Lower lobe of right lung (tissue), 2 donors: ENCODE measurements around the gene ZNF335. TPM values are rescaled to one million over a fixed set of nuclear protein-coding genes. Genes with fewer than 3 reads are reported as not detected.

ENCODE experiments used
- ATAC-seq, 2 donors: fragments of 200-7000 bp; cut with Tn5 transposase; one replicate each; pipeline ENCODE4 v1.9.1; 2020 to 2022; ENCODE audit warnings: mild to moderate bottlenecking in 2 of 2, moderate library complexity in 2 of 2
- DNase-seq: peaks from one replicate; pipeline ENCODE4 v3.0.0-alpha.2; 2020
- H3K27ac ChIP-seq: fragments of 200-600 bp; one replicate; pipeline ENCODE4 v1.8.0; 2022
- H3K27me3 ChIP-seq: fragments of 200-600 bp; one replicate; pipeline ENCODE4 v1.8.0; 2022; ENCODE audit warnings: low read depth
- H3K36me3 ChIP-seq: fragments of 200-600 bp; one replicate; pipeline ENCODE4 v1.8.0; 2022; ENCODE audit warnings: mild to moderate bottlenecking
- H3K4me1 ChIP-seq: fragments of 200-600 bp; one replicate; pipeline ENCODE4 v1.8.0; 2022
- H3K4me3 ChIP-seq: fragments of 200-600 bp; one replicate; pipeline ENCODE4 v1.8.0; 2022; ENCODE audit warnings: mild to moderate bottlenecking
- H3K9me3 ChIP-seq: fragments of 200-600 bp; one replicate; pipeline ENCODE4 v1.8.0; 2022
- intact Hi-C: fragments of 100-400 bp; cut with DNase I; formaldehyde crosslinking; loops from one replicate; pipeline ENCODE4 v1.11.0; 2022
- total RNA-seq: library from RNA; stranded (reverse); fragmentation: NEBNext Ultra II Directional; extraction: Animal tissue kit (Norgen Biotek cat#: 25700); gene quantifications from one replicate; pipeline ENCODE4 v1.2.1, GENCODE V29; 2021
- TF ChIP-seq, protein P1 (sequence below): fragments of 200-600 bp; IDR thresholded peaks from one replicate; pipeline ENCODE4 v1.8.0; 2022; ENCODE audit warnings: antibody characterized with exemption, mild to moderate bottlenecking
- donor health status: DM: no; HTN: yes; CAD: no; lungs with severe emphysema.

Gene ZNF335
- total RNA-seq, 1 donor from 2014 or later: 20.4 TPM

DNA sequence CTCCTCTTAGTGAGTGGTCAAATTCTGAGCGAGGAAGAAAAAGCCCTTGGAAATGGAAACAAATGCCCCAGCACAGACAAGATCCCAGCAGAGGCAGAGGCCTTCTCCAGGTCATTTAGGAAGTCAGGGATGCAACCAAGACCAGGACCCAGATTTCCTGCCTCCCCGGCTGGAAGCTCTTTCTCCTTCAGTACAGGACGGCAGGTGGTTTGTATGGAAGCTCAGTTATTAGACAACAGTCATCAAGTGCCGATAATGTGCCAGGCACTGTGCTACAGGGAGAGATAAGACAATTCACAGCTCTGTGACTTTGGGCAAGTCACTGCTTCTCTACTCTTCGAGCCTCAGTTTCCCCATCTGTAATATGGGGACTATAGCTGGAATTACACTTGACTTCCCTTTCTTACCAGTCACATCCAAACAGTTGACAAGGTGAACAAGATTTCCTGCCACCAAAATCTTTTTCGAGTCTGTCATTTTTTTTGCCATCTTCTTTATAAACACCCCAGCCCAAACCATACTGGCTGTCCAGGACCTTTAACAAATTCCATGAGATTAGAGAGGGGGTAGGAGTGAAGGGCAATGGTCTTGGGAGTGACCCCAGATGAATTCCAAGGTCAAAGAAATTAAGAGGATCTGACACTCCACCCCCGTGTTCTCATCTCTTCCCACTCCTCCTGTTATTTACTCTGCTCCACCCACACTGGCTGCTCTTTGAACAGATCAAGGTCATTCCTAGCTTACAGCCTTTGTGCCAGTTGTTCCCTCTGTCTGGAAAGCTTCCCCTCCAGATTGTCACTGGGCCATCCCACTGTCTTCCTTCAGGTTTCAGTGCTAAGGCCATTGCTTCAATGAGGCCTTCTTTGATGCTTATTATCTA, 42.8 kb upstream of the ZNF335 start:
- no peak for DNase-seq
- Histone ChIP-seq H3K27me3 (peaks cover 85% of the 10 kb centered on the region), H3K4me3 (no peak overlapping the region), H3K9me3 (no peaks in the 10 kb centered on the region), H3K27ac (no peak overlapping the region), H3K36me3 (no peaks in the 10 kb centered on the region), H3K4me1 (peaks cover 19% of the 10 kb centered on the region)
- intact Hi-C loops: no loop called here
- TF ChIP-seq, protein P1, sequence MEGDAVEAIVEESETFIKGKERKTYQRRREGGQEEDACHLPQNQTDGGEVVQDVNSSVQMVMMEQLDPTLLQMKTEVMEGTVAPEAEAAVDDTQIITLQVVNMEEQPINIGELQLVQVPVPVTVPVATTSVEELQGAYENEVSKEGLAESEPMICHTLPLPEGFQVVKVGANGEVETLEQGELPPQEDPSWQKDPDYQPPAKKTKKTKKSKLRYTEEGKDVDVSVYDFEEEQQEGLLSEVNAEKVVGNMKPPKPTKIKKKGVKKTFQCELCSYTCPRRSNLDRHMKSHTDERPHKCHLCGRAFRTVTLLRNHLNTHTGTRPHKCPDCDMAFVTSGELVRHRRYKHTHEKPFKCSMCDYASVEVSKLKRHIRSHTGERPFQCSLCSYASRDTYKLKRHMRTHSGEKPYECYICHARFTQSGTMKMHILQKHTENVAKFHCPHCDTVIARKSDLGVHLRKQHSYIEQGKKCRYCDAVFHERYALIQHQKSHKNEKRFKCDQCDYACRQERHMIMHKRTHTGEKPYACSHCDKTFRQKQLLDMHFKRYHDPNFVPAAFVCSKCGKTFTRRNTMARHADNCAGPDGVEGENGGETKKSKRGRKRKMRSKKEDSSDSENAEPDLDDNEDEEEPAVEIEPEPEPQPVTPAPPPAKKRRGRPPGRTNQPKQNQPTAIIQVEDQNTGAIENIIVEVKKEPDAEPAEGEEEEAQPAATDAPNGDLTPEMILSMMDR: no peak
- ATAC-seq: no peak

DNA sequence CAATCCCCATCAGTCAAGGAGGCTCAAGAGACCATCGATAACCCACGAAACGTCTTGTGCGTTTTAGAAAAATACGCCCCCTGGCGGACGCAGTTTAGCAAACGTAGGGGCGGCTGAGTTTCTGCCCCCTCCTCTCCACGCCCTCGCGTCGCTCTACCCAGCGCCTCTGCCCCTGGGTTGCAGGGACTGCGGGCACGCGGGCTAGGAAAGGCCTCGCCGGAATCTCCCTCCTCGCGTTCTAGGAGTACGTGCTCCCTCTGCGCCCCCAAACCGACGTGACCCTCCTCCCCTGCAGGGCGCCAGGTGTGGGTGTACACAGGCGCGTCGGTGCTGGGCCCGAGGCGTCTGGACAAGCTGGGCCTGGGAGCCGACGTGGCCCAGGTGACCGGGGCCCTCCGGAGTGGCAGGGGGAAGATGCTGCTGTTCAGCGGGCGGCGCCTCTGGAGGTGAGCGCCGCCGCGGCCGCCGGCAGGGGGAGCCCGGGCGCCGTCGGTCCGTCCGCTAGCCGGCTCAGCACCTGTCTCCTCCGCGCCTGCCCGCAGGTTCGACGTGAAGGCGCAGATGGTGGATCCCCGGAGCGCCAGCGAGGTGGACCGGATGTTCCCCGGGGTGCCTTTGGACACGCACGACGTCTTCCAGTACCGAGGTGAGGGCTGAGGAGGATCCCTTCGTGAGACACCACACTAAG, 42.0 kb upstream of the ZNF335 start:
- peaks cover 19% of the 10 kb centered on the region for H3K4me1 ChIP-seq
- peak; percentile 83 to 90 for ATAC-seq

DNA sequence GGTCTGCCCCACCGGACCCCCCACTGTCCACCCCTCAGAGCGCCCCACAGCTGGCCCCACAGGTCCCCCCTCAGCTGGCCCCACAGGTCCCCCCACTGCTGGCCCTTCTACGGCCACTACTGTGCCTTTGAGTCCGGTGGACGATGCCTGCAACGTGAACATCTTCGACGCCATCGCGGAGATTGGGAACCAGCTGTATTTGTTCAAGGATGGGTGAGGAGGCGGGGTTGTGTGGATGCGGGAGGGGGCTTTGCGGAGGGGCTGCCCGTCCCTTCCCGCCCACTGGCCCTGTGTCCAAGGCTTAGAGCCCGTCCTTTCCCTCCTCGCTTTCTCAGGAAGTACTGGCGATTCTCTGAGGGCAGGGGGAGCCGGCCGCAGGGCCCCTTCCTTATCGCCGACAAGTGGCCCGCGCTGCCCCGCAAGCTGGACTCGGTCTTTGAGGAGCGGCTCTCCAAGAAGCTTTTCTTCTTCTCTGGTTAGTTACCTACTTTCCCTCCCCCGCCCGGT, 41.4 kb upstream of the ZNF335 start:
- intact Hi-C loops: no loop called here
- Histone ChIP-seq H3K36me3 (no peaks in the 10 kb centered on the region), H3K4me1 (peaks cover 19% of the 10 kb centered on the region), H3K4me3 (no peak overlapping the region), H3K9me3 (no peaks in the 10 kb centered on the region), H3K27ac (no peak overlapping the region), H3K27me3 (peaks cover 81% of the 10 kb centered on the region)
- ATAC-seq (no peak), DNase-seq (no peak)
- TF ChIP-seq, protein P1: no peak

More for the DNA sequence above, 42.0 kb upstream of the ZNF335 start:
- intact Hi-C loops: no loop called here
- Histone ChIP-seq H3K9me3 (no peaks in the 10 kb centered on the region), H3K4me3 (peak overlapping the region; percentile 24), H3K27me3 (peaks cover 85% of the 10 kb centered on the region), H3K27ac (no peak overlapping the region), H3K36me3 (no peaks in the 10 kb centered on the region)
- DNase-seq: peak; percentile 70
- TF ChIP-seq, protein P1: peak; percentile 81

DNA sequence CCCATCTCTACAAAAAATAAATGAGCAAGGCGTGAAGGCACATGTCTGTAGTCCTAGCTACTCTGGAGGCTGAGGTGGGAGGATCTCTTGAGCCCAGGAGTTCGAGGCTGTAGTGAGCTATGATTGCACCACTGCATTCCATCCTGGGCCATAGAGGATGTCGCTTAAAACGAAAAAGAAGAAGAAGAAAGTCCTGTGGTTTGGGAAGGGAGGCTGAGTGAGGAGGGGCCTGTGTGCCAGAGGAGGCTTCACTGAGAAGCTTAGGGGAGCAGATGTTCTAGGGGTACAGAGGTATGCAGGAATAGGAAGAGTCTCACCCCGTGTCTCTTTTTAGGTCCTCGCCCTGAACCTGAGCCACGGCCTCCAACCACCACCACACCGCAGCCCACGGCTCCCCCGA, 40.9 kb upstream of the ZNF335 start:
- intact Hi-C loops: no loop called here
- Histone ChIP-seq H3K27ac (no peak overlapping the region), H3K4me3 (no peak overlapping the region), H3K36me3 (no peaks in the 10 kb centered on the region), H3K9me3 (no peaks in the 10 kb centered on the region), H3K27me3 (peaks cover 81% of the 10 kb centered on the region), H3K4me1 (peaks cover 19% of the 10 kb centered on the region)
- TF ChIP-seq, protein P1: no peak
- ATAC-seq: no peak
- DNase-seq: no peak

DNA sequence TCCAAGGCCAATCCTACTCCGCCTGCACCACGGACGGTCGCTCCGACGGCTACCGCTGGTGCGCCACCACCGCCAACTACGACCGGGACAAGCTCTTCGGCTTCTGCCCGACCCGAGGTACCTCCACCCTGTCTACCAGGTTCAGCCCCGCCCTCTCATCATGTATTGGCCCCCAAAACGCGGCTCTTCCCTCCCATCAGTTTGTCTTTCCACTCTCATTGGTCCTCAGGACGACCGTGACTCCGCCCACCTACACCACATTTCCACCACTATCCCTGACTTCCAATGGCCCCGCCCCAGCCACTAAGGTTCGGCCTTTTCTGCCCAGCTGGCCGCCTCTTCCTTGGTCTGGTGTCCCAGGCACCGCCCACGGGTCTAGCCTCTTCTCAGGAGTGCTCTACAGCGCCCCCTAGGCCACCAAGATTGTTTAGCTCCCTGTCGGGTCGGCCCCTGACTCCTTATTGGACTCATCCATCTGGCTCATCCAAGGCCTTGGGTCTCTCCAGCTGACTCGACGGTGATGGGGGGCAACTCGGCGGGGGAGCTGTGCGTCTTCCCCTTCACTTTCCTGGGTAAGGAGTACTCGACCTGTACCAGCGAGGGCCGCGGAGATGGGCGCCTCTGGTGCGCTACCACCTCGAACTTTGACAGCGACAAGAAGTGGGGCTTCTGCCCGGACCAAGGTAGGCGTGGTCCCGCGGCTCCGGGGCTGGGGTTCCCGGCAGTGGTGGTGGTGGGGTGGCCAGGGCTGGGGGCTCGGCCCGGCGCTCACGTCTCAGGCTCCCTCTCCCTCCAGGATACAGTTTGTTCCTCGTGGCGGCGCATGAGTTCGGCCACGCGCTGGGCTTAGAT, 39.9 kb upstream of the ZNF335 start:
- ATAC-seq: peak; percentile 13 to 48
- H3K4me1 ChIP-seq: peaks cover 19% of the 10 kb centered on the region

More for the DNA sequence above, 39.9 kb upstream of the ZNF335 start:
- no peak overlapping the region for H3K4me3 ChIP-seq
- TF ChIP-seq, protein P1: peak; percentile 21
- H3K27me3 ChIP-seq: peaks cover 77% of the 10 kb centered on the region
- H3K9me3 ChIP-seq: no peaks in the 10 kb centered on the region
- H3K27ac ChIP-seq: no peak overlapping the region
- intact Hi-C loops: no loop called here
- no peaks in the 10 kb centered on the region for H3K36me3 ChIP-seq
- DNase-seq: peak; percentile 88
